ENCODE measurements around the gene HGS. TPM values are rescaled to one million over a fixed set of nuclear protein-coding genes. Genes with fewer than 3 reads are reported as not detected.

Gene HGS
- total and polyA plus RNA-seq, 2 of the 8 experiments (the other 6 are each of a cell fraction or from before 2014, with no cell fraction given), result 80.8 to 99.7 TPM

- Histone ChIP-seq H3K14ac (ENCODE audit: insufficient read length) (no peak overlapping the region), H3K4me3 (ENCODE audit: extremely low read depth in 1 of 4, insufficient read depth in 2 of 4, low read depth in 3 of 4, low read length in 4 of 4) (no peak overlapping the region), H3K4me2 (ENCODE audit: insufficient read depth in 1 of 2, low read depth in 2 of 2, low read length in 2 of 2) (no peak overlapping the region), H2BK5ac (ENCODE audit: low read depth, low read length) (no peak overlapping the region), H3K79me1 (ENCODE audit: low read depth, low read length) (peaks cover 2% of the 10 kb centered on the region; the same call in 1 of the 2 replicates), H3K23me2 (ENCODE audit: low read depth, low read length) (no peaks in the 10 kb centered on the region), H3K56ac (replicated peaks; ENCODE audit: insufficient read length, low read depth, low read length) (no peak overlapping the region), H2BK12ac (ENCODE audit: low read depth, low read length) (no peak overlapping the region), H2BK120ac (replicated peaks; ENCODE audit: low read depth, low read length) (no peak overlapping the region), H3K79me2 (ENCODE audit: control insufficient read depth in 1 of 2, insufficient read depth in 2 of 2, low read length in 2 of 2) (no peaks in the 10 kb centered on the region), H4K91ac (replicated peaks; ENCODE audit: insufficient read length, low read length) (no peak overlapping the region), H3K9me3 (ENCODE audit: insufficient read depth in 2 of 2, low read depth in 1 of 2, low read length in 1 of 2) (no peaks in the 10 kb centered on the region), H3K4me1 (replicated peaks in 1 of 4; ENCODE audit: control insufficient read depth in 3 of 4, insufficient read depth in 4 of 4, low read length in 3 of 4) (no peaks in the 10 kb centered on the region), H2AFZ (ENCODE audit: low read length) (no peak overlapping the region), H4K5ac (ENCODE audit: insufficient read length, low read depth, low read length) (no peak overlapping the region), H3K9ac (replicated peaks in 1 of 4; ENCODE audit: extremely low read depth in 1 of 4, low read depth in 3 of 4, low read length in 3 of 4) (no peak overlapping the region), H2AK5ac (ENCODE audit: low read depth, low read length) (no peak overlapping the region), H4K8ac (ENCODE audit: extremely low read depth, insufficient read depth, low read length) (no peak overlapping the region), H3K27me3 (replicated peaks in 1 of 4; ENCODE audit: control insufficient read depth in 3 of 4, extremely low read depth in 1 of 4, insufficient read depth in 3 of 4, low read length in 3 of 4) (no peaks in the 10 kb centered on the region), H2BK15ac (ENCODE audit: low read length) (no peak overlapping the region), H3K27ac (ENCODE audit: low read depth, low read length) (no peak overlapping the region), H3K36me3 (ENCODE audit: control insufficient read depth in 2 of 4, insufficient read depth in 4 of 4, low read length in 3 of 4) (peaks cover 2 to 56% (median 33%) of the 10 kb centered on the region in 4 experiments; a peak in 6 of 8 replicates), H3K4ac (replicated peaks; ENCODE audit: insufficient read length, low read depth, low read length) (no peak overlapping the region), H4K20me1 (replicated peaks in 1 of 2; ENCODE audit: control insufficient read depth in 1 of 2, insufficient read depth in 2 of 2, low read length in 2 of 2) (peaks cover 3 to 14% of the 10 kb centered on the region in 2 experiments), H3K18ac (ENCODE audit: extremely low read depth, low read length) (no peak overlapping the region), H3K23ac (ENCODE audit: insufficient read length) (no peak overlapping the region), H2BK20ac (ENCODE audit: low read length) (no peak overlapping the region)
- ChIA-PET POLR2A (ENCODE audit: partially characterized antibody) (interaction anchor here (1.0 to 28.4 kb wide), 4 partner anchors 11 to 23 kb away, joined by 3 to 436 read pairs (median 52); partner anchors contain the start of genes ARL16, HGS, MRPL12 and SLC25A10), CTCF (ENCODE audit: partially characterized antibody) (interaction anchor here (0.6 to 1.8 kb wide), 7 partner anchors 9 to 422 kb away, joined by 3 to 20 read pairs (median 7); partner anchors contain the start of genes ARL16, HGS and MRPL12)
- DNase-seq (ENCODE audit: low read depth in 1 of 2, low spot score in 2 of 2) (peak in 1 of 2 experiments; percentile 67), FAIRE-seq (no peak)
- 90% methylated on average over 29 of the region's 35 CpGs; no CpG with 5 or more reads in 1 of the 2 experiments for WGBS, 2 experiments (ENCODE audit: extremely low coverage in 1 of 2, insufficient coverage in 1 of 2, insufficient read length in 1 of 2, insufficient replicate concordance in 2 of 2, low coverage in 1 of 2, low lambda C conversion rate in 2 of 2, missing lambda C conversion rate in 1 of 2)
- TF ChIP-seq EGR1 (IDR thresholded peaks at IDR 0.05; ENCODE audit: borderline replicate concordance, low read depth, low read length) (no peak), JUND (IDR thresholded peaks at IDR 0.05; ENCODE audit: low read length) (no peak), POLR2AphosphoS5 (IDR thresholded peaks at IDR 0.05; ENCODE audit: low read depth, low read length) (no peak), CBX8 (IDR thresholded peaks at IDR 0.05; ENCODE audit: borderline replicate concordance, low read depth, low read length) (no peak), SP2 (IDR thresholded peaks at IDR 0.05; ENCODE audit: low read length) (no peak), CTCF (IDR thresholded peaks at IDR 0.05; ENCODE audit: control extremely low read depth in 1 of 3, insufficient read depth in 1 of 3, low read depth in 1 of 3, low read length in 3 of 3) (peak; percentile 55 to 88 (median 59)), POU5F1 (IDR thresholded peaks at IDR 0.05; ENCODE audit: low read depth, low read length) (no peak), CHD2 (IDR thresholded peaks at IDR 0.05; ENCODE audit: low read length) (no peak), RXRA (IDR thresholded peaks at IDR 0.05; ENCODE audit: insufficient read depth, low read depth, low read length) (no peak), KDM4A (IDR thresholded peaks at IDR 0.05; ENCODE audit: low read depth, low read length, severe bottlenecking) (no peak), TCF12 (IDR thresholded peaks at IDR 0.05; ENCODE audit: low read depth, low read length) (no peak)
Observed at GRCh38 chr17:81693509-81694210, 9.8 kb downstream of the HGS start.

All from H1 (cell line).